HS-27A (cell line): ENCODE results near the gene PRAMEF13.
"Not testable (repeated sequence)": the region's sequence is repeated elsewhere in the genome, so short reads cannot be mapped to it uniquely, and the experiment has no call there.

ENCODE experiments used
- DNase-seq: peaks from one replicate; pipeline ENCODE4 v3.0.0-alpha.2; 2012; ENCODE audit warnings: low read depth, missing footprints

PRAMEF13 gene

GRCh38 chr1:13201309-13201708, at the start of gene PRAMEF13:
PRAMEF13 (minus strand) TSS chr1:13201409; CDS start chr1:13199589, 1,820 bp downstream.
- not testable (repeated sequence) for DNase-seq

GRCh38 chr1:13247122-13247521, 45.9 kb upstream of the PRAMEF13 start:
- not testable (repeated sequence) for DNase-seq

DNA sequence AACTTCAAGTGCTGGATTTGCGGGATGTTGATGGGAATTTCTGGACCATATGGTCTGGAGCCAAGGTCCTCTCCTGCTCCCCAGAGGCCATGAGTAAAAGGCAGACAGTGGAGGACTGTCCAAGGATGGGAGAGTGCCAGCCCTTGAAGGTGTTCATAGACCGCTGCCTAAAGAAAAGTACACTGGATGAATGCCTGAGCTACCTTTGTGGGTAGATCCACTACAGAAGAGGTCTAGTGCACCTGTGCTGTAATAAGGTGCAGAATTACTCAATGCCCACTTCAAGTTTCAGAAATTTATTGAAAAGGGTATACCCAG, 45.3 kb upstream of the PRAMEF13 start:
- DNase-seq = not testable (repeated sequence)

DNA sequence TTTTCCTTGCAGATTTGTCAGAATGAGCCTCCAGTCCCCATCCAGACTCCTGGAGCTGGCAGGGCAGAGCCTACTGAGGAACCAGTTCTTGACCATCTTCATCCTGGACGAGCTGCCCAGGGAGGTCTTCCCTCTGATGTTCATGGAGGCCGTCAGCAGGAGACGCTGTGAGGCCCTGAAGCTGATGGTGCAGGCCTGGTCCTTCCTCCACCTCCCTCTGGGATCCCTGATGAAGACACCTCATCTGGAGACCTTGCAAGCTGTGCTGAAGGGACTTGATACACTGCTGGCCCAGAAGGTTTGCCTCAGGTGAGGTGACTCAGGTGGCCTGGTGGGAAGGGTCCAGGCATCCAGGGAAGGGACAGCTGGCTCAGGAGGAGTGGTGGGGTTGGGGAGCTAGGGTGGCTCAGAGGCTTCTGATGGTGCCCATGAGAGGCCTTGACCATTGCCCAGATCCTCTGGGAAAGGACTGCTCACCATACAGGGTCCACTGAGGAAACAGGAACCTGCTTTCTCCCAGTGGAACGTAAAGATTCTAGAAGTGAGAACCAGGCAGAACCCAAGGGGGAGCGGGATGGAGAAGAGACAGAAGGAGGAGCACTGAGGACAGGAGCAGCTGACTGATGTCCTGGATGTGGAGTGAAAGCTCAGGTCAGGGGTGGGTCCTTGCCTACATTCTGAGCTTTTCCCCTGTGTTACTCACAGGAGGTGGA, 44.8 kb upstream of the PRAMEF13 start:
- not testable (repeated sequence) for DNase-seq

DNA sequence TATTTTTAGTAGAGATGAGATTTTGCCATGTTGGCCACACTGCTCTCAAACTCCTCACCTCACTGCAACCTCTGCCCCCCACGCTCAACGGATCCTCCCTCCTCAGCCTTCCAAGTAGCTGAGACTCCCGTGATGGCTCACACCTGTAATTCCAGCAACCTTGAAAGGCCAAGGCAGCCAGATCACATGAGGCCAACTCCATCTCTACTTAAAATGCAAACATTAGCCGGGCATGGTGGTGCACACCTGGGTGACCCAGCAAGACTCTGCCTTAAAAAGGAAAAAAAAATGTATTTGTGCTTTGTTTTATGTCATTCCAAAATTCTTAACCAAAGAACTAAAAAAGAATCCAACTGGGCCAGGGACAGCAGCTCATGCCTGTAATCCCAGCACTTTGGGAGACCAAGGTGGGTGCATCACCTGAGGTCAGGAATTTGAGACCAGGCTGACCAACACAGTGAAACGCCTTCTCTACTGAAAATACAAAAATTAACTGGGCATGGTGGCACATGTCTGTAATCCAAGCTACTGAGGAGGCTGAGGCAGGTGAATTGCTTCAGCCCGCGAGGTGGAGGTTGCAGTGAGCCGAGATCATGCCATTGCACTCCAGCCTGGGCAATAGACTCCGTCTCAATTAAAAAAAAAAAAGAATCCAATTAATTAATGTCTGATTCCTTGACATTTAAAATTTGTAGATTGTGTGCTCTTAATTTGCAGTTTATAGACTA, 42.5 kb upstream of the PRAMEF13 start:
- DNase-seq = not testable (repeated sequence)

GRCh38 chr1:13239633-13240032, 38.4 kb upstream of the PRAMEF13 start:
- DNase-seq = not testable (repeated sequence)

DNA sequence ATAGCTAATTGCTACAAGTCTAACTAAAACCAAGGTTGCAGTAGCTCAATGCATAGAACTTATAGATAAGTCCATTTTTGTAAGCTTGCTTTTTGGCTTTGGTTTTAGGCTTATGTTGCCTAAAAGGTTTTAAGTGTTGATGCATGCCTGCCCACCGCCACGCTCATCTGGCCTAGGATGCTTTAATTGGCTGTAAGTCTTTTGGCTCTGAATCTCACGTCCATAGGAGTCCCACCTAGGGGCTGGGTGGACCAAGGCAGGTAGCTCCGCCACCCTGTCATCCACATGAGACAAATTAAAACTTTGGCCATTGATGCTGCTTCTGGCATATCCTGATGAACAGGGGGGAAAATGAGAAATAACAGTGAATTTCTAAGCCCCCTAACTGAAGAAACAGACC, 36.4 kb upstream of the PRAMEF13 start:
- not testable (repeated sequence) for DNase-seq

DNA sequence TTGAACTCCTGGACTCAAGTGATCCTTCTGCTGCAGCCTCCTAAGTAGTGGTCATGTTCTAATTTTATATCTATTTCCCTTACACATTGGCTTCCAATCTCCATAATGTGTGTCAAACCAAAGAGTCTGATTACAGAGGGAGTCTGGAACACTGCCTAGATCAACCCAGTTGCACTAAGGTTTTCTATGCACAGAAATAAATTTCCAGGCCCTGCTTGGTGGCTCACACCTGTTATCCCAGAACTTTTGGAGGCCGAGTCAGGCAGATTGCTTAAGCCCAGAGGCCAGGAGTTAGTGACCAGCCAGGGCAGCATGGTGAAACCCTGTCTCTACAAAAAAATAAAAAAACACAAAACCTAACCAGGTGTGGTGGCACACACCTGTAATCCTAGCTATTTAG, 32.8 kb upstream of the PRAMEF13 start:
- DNase-seq = not testable (repeated sequence)

DNA sequence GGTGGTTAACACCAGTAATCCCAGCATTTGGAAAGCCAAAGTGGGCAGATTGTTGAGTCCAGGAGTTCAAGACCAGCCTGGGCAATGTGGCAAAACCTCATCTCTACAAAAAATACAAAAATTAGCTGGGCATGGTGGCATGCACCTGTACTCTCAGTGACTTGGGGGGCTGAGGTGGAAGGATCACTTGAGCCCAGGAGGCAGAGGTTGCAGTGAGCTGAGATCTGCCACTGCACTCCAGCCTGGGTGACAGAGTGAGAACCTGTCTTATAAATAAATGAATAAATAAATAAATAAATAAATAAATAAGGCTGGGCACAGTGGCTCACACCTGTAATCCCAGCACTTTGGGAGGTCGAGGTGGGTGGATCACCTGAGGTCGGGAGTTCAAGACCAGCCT, 30.8 kb upstream of the PRAMEF13 start:
- DNase-seq = not testable (repeated sequence)

DNA sequence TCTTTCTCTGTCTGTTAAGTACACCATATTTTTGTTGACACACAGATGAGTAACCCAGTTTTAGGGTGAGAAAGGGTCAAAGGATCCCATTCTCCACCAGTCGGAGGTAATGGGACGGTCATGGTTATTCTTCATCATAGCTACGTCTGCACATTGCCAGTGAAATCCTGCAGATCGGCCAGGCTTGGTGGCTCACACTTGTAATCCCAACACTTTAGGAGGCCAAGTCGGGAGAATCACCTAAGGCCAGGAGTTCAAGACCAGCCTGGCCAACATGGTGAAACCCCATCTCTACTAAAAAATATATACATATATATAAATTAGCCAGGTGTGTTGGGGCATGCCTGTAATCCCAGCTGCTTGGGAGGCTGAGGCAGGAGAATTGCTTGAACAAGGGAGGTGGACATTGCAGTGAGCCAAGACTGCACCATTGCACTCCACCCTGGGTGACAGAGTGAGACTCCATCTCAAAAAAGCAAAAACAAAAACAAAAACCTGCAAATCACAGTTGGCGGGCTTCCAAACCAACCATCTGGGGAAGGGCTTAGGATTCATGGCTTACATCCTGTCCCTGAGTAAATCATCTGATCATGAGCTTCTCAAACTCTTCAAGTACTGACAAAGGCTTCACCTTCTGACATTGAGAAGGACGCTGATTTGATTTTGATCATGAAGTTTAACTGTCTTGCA, 30.0 kb upstream of the PRAMEF13 start:
- DNase-seq = not testable (repeated sequence)

GRCh38 chr1:13230601-13231000, 29.4 kb upstream of the PRAMEF13 start:
- DNase-seq = not testable (repeated sequence)

GRCh38 chr1:13230096-13230495, 28.9 kb upstream of the PRAMEF13 start:
- DNase-seq = not testable (repeated sequence)

DNA sequence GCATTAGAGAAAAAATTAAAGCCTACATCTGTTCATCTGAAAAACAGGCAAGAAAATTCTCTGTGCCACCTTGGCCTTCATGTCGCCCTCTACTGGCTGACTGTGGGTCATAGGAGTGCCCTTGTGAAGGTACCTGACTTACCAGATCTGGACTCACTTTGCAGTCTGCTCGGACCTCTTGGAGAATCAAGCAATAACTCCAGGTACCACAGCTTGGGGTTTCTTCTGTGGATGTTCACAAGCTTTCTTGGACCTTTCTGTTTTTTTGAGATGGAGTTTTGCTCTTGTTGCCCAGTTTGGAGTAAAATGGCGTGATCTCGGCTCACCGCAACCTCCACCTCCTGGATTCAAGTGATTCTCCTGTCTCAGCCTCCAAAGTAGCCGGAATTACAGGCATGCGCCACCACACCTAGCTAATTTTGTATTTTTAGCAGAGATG, 27.2 kb upstream of the PRAMEF13 start:
- no peak for DNase-seq

DNA sequence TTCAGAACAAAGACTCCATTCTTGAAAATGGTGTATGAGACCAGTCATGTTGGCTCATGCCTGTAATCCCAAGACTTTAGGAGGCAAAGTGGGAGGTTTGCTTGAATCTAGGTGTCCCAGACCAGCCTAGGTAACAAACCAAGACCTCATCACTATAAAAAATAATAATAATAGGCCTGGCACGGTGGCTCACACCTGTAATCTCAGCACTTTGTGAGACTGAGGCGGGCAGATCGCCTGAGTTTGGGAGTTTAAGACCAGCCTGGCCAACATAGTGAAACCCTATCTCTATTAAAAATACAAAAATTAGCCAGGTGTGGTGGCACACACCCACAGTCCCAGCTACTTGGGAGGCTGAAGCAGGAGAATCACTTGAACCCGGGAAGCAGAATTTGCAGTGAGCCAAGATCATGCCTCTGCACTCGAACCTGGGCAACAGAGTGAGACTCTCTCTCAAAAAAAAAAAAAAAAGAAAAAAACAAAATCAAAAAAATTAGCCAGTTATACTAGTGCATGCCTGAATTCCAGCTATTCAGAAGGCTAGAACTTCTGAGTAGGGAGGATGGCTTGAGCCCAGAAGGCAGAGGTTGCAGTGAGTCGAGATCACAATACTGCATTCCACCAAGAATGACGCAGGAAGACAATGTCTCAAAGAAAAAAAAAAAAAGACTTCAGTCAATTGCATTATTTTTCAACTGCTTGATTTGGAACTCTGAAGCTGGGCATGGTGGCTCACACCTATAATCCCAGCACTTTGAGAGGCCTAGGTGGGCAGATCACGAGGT, 26.3 kb upstream of the PRAMEF13 start:
- not testable (repeated sequence) for DNase-seq

GRCh38 chr1:13225675-13226204, 24.5 kb upstream of the PRAMEF13 start, which contains the start of gene PRAMEF18:
PRAMEF18 (minus strand) TSS chr1:13226154; CDS start chr1:13226106, 48 bp downstream.
- DNase-seq = not testable (repeated sequence)

- DNase-seq = no peak
These were observed 23.4 kb upstream of the PRAMEF13 start for GRCh38 chr1:13224480-13225060.

DNA sequence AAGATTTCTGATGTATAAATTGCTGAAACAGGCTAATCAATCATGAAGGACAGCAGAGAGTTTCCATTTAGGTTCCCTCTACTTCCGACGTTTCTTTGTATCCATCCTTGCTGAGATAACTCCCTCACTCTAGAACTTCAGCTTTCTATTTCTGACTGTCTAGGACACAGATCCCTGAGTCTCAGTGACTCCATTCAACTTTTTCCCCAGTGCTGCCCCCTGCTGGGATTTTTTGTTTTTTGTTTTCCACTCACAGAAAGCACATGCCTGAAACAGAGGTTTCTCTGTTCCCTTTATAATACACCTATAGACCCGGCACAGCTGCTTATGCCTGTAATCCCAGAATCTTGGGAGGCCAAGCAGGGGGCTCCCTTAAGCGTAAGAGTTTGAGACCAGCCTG, 21.6 kb upstream of the PRAMEF13 start:
- not testable (repeated sequence) for DNase-seq

DNA sequence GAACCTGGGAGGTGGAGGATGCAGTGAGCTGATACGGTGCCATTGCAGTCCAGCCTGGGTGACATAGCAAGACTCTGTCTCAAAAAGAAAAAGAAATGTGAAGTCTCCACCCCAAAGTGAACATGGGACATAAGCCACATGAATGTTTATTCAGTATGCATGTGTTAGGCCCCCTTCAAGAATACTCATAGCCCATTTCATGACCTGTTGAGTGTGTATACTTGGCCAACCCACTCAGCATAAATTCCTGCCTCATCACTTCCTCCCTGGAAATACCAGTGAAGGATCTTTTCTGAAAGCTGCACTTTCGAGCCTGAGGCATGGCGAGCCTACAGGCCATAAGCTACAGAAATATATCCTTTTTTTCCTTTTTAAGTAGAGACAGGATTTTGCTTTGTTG, 18.0 kb upstream of the PRAMEF13 start:
- not testable (repeated sequence) for DNase-seq

DNA sequence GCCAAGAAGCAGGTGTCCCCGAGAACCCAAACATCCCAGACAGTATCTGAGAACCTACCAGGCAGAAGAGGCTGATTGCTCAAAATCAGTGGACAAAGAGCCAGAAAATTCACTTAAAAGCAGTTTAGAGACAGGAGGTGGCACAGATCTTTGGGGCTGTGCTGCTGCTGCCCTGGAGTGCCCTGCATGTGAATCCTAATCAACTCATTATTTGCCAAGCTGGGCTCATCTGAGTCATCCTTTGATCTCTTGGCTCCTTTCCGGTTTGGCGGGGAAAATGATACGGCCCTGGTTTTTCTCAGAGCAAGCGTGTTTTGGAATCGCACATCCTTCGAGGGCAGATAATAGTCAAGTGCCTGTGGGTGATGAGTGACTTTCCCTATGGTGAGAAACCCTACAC, 15.4 kb upstream of the PRAMEF13 start:
- DNase-seq = not testable (repeated sequence)

DNA sequence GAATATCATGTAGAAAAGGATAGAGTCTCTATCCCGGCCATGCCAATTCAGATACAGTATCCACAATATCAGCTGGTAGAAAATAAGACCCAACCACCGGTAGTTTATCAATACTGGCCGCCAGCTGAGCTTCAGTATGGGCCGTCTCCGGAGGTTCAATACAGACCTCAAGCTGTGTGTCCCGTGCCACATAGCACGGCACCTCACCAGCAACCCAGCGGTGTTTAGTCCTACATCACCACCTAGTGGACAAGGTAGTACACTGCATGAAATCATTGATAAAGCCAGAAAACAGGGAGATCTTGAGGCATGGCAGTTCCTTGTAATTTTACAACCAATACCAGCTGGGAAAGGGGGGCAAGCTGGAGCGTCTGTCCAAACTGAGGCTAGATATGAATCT, 7.5 kb upstream of the PRAMEF13 start:
- not testable (repeated sequence) for DNase-seq

DNA sequence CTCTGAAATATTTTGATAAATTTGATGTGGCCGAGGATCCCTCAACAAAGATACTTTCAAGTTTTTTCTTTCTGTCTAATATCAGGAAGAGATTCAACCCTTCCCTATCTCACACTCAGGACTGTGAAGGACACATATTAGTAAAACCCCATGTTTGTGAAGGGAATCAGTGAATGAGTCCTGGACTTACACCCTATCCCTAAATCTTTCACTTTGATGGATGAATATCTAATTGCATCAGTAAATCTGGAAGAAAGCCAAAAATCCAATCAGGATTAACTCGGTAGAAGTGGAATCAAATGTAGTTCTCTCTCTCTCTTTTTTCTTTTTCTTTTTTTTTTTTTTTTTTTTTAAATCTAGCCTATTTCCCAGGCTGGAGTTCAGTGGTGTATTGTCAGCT, 29.7 kb downstream of the PRAMEF13 start, which contains the start of gene PRAMEF9:
Gene PRAMEF9, plus strand, starts transcription at position 301 of the 400 bp plus-strand sequence. CDS start 3,433 bp downstream, outside the sequence.
- DNase-seq = not testable (repeated sequence)
